Daoy (cell line): ENCODE results near the gene SEMA5A. TPM values are rescaled to one million over a fixed set of nuclear protein-coding genes. Genes with fewer than 3 reads are reported as not detected.

Source experiments
- DNase-seq: peaks from one replicate; pipeline ENCODE4 v3.0.0-alpha.2; 2015; ENCODE audit warnings: low read depth
- total RNA-seq: library from RNA; depleted of rRNA; stranded (reverse); fragments of >200 nt; shearing (Covaris generic); gene quantifications from 2 replicates; pipeline ENCODE4 v1.2.3, GENCODE V29; 2014

SEMA5A gene
- total RNA-seq, 1 experiment from 2014 or later = 0.23 TPM

DNA sequence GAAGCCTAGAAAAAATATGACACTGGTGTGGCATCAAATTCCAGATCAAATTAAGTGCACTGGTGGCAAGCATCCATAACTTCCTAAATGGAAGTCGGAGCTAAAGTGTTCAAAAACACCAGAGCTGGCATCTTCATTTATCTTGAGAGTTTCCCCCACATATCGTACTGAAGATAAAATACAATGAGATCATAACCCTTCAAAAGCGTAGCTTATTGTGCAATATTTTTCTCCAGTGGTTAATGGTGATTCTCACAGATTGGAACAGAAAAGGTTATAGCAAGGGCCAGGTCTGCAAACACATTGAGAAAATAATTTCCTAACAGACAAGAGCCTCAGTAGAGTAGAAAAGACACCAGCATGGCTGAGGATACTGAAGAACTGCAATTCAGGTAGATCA, 147.6 kb downstream of the SEMA5A start:
- DNase-seq = no peak

DNA sequence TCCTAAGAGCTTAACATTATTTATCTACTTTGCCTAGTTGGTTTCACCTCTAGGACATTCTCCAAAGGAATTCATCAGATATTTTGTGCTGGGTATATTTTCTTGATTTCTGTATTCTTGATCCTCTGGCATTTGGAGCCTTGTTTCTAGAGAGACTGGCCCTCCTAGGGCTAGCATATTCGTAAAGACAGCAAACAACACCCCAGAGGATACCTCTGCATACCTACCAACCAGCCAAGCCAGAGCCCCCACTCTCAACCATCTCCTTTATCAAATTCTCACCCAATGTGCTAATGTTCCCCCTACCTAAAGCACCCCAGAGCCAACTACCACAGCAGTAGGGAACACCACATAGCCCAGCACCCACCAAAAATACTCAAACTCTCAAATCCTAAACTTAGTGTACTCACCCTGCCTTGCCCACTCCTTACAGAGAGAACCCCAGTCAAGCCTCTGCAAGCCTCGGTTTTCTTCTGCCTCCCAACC, 149.5 kb downstream of the SEMA5A start:
- DNase-seq = no peak

DNA sequence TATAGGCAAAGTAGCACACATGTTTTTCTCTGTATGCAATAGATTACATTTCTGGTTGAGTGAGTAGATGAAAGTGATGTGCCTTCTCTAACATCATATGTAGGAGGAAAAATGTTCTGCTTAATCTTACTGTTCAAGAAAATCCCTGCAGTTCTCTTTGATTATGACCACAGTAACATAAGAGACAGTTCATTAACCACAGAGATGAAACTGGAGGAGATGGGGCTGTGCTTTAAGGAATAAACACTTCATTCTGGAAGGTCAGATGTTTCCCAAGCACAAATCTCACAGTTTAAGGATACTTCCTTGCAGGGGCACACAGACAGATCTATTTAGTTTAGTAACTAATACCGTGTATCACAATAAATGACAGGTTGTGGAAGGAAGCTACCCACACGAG, 150.2 kb downstream of the SEMA5A start:
- no peak for DNase-seq

DNA sequence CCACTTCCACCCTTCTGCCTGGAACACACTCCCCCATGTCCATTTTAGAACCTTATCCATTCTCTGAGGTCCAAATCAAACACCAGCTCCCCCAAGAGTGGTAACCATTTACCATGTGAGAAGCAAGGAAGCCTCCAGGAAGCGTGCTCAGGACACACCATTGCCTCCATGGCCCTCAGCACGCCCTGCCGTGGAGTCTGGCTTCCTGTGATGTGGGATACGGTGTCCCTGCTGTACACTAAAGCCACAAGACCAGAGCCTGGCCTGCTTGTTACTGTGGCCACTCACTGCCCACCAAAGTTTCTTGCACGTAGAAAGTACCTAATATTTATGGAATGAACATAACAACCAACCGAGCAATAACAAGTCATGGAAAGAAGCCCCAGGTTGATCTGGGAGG, 151.7 kb downstream of the SEMA5A start:
- no peak for DNase-seq

- no peak for DNase-seq
Measured at GRCh38 chr5:9392625-9393024, 153.2 kb downstream of the SEMA5A start.

- no peak for DNase-seq
Measured at GRCh38 chr5:9391080-9391479, 154.8 kb downstream of the SEMA5A start.

GRCh38 chr5:9390113-9390512, 155.8 kb downstream of the SEMA5A start:
- DNase-seq = no peak

- DNase-seq = no peak
Measured at GRCh38 chr5:9388941-9389674, 156.8 kb downstream of the SEMA5A start.

GRCh38 chr5:9387879-9388278, 158.0 kb downstream of the SEMA5A start:
- DNase-seq = no peak

DNA sequence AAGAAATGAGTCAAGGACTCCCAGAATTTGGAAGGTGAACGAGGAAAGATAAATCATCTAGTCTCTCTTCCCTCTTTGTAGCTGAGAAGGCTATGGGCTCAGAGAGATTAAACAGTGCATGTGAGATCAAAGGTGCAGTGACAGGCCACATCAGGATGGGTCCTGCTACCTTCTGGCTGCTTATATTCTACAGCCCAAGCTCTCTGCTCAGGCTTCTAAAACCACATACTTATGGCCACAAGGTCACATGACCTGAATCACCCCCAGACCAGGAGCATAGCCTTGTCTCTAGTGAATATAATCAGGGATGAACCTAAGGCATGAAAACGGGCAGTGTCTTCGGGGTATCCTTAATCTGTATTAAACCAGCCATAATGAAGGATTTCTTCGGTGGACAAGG, 158.9 kb downstream of the SEMA5A start:
- DNase-seq = no peak

DNA sequence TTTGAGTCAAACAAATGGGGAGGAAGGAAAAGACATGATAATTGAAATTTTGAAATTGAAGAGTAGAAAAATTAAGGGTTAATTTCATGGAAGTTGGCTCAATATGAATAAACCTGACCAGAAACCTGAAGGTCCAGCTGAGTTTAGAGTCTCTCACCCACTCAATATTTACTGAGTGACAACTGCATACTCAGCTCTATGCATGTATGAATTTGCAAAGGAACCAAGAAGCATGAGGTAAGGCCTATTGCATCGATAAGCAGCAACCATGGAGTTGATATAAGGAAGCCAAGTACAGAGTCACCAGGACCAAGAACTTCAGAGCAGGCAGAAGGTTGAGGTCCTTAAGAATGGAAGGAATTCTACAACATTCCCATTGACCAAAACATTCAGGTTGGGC, 163.4 kb downstream of the SEMA5A start:
- no peak for DNase-seq

- DNase-seq = no peak
Measured at GRCh38 chr5:9381464-9381863, 164.4 kb downstream of the SEMA5A start.

GRCh38 chr5:9380109-9380508, 165.8 kb downstream of the SEMA5A start:
- DNase-seq = no peak

- no peak for DNase-seq
Measured at GRCh38 chr5:9376363-9377117, 169.3 kb downstream of the SEMA5A start.

DNA sequence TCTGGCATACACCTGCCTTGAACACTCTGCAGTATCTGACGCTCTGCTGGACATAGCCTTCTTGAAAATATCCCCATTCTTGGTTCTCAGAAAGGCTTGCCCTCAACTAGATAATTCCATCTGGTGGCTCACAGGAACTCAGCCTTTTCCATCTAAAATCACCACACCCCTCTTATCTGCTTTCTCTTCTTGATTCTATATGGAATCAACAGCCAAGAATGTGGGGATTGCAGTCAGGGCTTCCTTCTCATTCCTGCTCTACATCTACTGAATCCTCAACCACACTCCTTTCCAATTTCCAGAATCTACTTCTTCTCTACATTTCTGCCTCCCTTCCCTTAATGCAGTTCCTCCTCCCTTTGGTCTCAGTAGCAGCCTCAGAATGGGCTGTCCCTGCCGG, 170.1 kb downstream of the SEMA5A start:
- no peak for DNase-seq

GRCh38 chr5:9374025-9374424, 171.8 kb downstream of the SEMA5A start:
- no peak for DNase-seq

DNA sequence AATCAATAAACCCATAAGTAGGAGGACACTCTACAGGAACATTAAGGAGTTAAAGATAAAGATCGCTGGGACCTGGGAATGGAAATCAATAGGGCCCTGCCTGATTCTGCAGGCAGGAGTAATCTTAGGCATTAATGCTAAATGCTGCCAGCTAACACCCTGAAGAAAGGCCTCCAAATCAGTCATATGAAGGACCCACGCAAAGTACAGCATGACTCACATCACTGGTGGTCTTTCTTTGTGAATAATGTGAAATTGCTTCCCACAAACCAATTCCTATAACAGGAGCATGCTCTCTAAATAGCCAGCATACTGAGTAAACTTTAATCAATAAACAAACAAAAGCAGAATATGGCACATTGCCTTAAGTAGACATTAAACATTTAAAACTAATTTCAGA, 172.3 kb downstream of the SEMA5A start:
- DNase-seq = no peak

GRCh38 chr5:9370256-9370655, 175.6 kb downstream of the SEMA5A start:
- no peak for DNase-seq

- no peak for DNase-seq
Measured at GRCh38 chr5:9365512-9365911, 180.4 kb downstream of the SEMA5A start.

DNA sequence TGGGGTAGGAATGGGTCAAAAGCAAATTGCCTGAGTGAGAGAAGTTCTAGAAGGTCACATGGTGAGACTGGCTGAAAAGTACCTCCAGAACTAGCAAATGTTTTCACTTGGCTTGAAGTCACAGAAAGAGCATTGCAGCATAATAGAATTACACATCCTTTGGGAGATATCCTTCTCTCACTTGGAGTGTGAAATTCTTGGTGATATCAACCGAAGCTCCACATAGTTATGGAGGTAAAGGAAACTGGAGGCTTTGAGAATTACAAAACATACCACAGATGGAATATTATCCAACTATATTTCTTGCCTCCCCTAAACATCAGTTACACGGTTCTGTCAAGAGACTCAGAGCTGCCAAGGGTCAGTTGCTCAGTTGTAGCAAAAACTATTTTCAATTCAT, 182.4 kb downstream of the SEMA5A start:
- no peak for DNase-seq

GRCh38 chr5:9363026-9363425, 182.8 kb downstream of the SEMA5A start:
- DNase-seq = no peak

DNA sequence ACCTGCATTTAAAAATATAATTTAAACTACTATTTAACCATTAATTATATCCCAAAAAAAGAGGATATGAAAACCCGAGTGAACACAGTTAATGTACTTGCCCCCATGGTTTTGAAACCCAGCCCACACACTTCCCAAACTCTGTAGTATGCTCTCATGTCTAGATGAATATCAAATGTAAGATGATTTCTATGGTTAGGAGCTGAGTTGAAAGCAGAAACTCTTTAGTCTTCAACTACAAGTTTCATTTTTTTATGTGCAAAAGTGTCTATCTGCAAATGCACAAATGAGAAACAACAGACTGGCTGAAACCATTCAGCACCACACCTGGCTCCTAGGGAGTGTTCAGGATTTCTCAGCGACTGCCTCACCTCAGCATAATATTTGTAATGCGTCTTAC, 183.3 kb downstream of the SEMA5A start:
- DNase-seq = no peak

GRCh38 chr5:9361835-9362234, 184.0 kb downstream of the SEMA5A start:
- peak; percentile 11 for DNase-seq
